ENCODE measurements around the gene TAGLN. TPM values are rescaled to one million over a fixed set of nuclear protein-coding genes. Genes with fewer than 3 reads are reported as not detected.

TAGLN gene
- total RNA-seq, 2 experiments from 2014 or later: 2.0 to 2.5 TPM

- ATAC-seq (no peak), DNase-seq (no peak)
- no peak overlapping the region for H3K4me3 Mint-ChIP-seq
- H3K27me3 Mint-ChIP-seq: no peaks in the 10 kb centered on the region
- H3K27ac Mint-ChIP-seq: no peak overlapping the region
- H3K36me3 Mint-ChIP-seq (ENCODE audit: low read depth): no peaks in the 10 kb centered on the region
- intact Hi-C loops (cut with micrococcal nuclease): loop anchor here (5.0 kb wide), 1 partner anchor 56 kb away; the partner anchor contains the start of genes PCSK7 and RNF214
- TF ChIP-seq CTCF (IDR thresholded peaks at IDR 0.05): no peak
- H3K9me3 Mint-ChIP-seq: no peaks in the 10 kb centered on the region
- H3K4me1 Mint-ChIP-seq (ENCODE audit: low read depth): peaks cover 39% of the 10 kb centered on the region
- POLR2A ChIA-PET: interaction anchor here (1.0 to 4.3 kb wide), 4 partner anchors 14 to 54 kb away, joined by 3 to 25 read pairs (median 4); partner anchors contain the start of gene PAFAH1B2
- CTCF ChIA-PET: interaction anchor here (0.7 to 8.8 kb wide), 3 partner anchors 19 to 53 kb away, joined by 3 to 125 read pairs (median 4); partner anchors contain the start of genes PCSK7 and RNF214
These were observed 23.0 kb upstream of the TAGLN start for GRCh38 chr11:117176186-117176585.

DNA sequence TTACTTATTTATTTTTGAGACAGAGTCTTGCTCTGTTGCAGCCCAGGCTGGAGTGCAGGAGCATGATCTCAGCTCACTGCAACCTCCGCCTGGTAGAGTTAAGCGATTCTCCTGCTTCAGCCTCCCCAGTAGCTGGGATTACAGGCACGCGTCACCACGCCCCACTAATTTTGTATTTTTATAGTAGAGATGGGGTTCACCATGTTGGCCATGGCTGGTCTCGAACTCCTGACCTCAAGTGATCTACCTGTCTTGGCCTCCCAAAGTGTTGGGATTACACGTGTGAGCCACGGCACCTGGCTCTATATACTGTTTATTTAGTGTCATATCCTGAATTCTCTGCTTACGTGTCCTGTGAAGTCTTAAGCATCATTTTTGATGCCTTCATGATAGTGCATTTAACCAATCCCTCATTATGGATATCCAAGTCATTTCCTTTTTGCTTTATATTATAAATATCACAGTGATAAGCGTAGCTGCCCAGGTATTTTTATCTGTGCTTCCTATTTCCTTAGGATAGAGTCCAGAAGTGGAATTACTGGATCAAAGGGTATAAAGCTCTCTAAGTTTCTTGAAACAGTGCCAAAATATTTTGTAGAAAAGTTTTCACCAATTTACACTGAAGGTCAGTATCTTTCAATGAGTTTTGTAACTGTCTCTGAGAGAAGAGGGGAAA, 21.5 kb upstream of the TAGLN start:
- CTCF ChIA-PET: interaction anchor here (1.0 to 8.8 kb wide), 4 partner anchors 16 to 386 kb away, joined by 3 to 125 read pairs (median 6); partner anchors contain the start of genes APOA5, PCSK7 and RNF214
- peak overlapping the region; percentile 77 for H3K27ac Mint-ChIP-seq
- no peaks in the 10 kb centered on the region for H3K9me3 Mint-ChIP-seq
- ATAC-seq (no peak), DNase-seq (no peak)
- H3K27me3 Mint-ChIP-seq: no peaks in the 10 kb centered on the region
- peaks cover 32% of the 10 kb centered on the region for H3K4me1 Mint-ChIP-seq (ENCODE audit: low read depth)
- H3K4me3 Mint-ChIP-seq: peak overlapping the region; percentile 92
- intact Hi-C loops (cut with micrococcal nuclease): loop anchor here (5.0 kb wide), 1 partner anchor 55 kb away; the partner anchor contains the start of genes PCSK7 and RNF214
- no peak for TF ChIP-seq CTCF (IDR thresholded peaks at IDR 0.05)
- POLR2A ChIA-PET: interaction anchor here (1.2 to 4.3 kb wide), 5 partner anchors 18 to 53 kb away, joined by 3 to 29 read pairs (median 4); partner anchors contain the start of genes PAFAH1B2, PCSK7 and RNF214
- H3K36me3 Mint-ChIP-seq (ENCODE audit: low read depth): no peaks in the 10 kb centered on the region

- ChIA-PET CTCF (interaction anchor here (0.6 to 8.8 kb wide), 10 partner anchors 8 to 854 kb away, joined by 3 to 125 read pairs (median 4); partner anchors contain the start of genes APOA5, PAFAH1B2, PCSK7 and RNF214), POLR2A (interaction anchor here (0.5 to 4.3 kb wide), 9 partner anchors 8 to 81 kb away, joined by 3 to 29 read pairs (median 4); partner anchors contain the start of genes PAFAH1B2, PCSK7 and RNF214)
- no peaks in the 10 kb centered on the region for H3K9me3 Mint-ChIP-seq
These were observed 20.7 kb upstream of the TAGLN start, which contains the start of gene SIDT2 for GRCh38 chr11:117178210-117179034. Gene SIDT2, plus strand, starts transcription at chr11:117178743. Its CDS starts 521 bp downstream, at chr11:117179264.

More at GRCh38 chr11:117178210-117179034, 20.7 kb upstream of the TAGLN start, which contains the start of gene SIDT2:
- Mint-ChIP-seq H3K4me1 (ENCODE audit: low read depth) (peaks cover 32% of the 10 kb centered on the region), H3K36me3 (ENCODE audit: low read depth) (no peaks in the 10 kb centered on the region), H3K27ac (peak within 1 kb of the TSS; percentile 85), H3K4me3 (peak within 1 kb of the TSS; percentile 92), H3K27me3 (no peaks in the 10 kb centered on the region)
- no peak for TF ChIP-seq CTCF (IDR thresholded peaks at IDR 0.05)
- ATAC-seq (peak; percentile 95), DNase-seq (peak; percentile 96)
- intact Hi-C loops (cut with micrococcal nuclease): loop anchor here (5.0 kb wide), 1 partner anchor 54 kb away; the partner anchor contains the start of genes PCSK7 and RNF214

Measured in activated CD8-positive, alpha-beta T cell treated with anti-CD3 and anti-CD28 coated beads for 36 hours (primary cell).